ENCODE results near the gene RANBP9.

- TF ChIP-seq SIN3A (IDR thresholded peaks at IDR 0.05; ENCODE audit: borderline replicate concordance, insufficient read depth, low read length) (no peak), POLR2AphosphoS5 (IDR thresholded peaks at IDR 0.05; ENCODE audit: low read depth, low read length) (no peak), REST (IDR thresholded peaks at IDR 0.05; ENCODE audit: insufficient read depth in 1 of 2, low read depth in 2 of 2, low read length in 2 of 2) (no peak), TAF1 (IDR thresholded peaks at IDR 0.05; ENCODE audit: borderline replicate concordance, insufficient read depth, low read length) (no peak)
Observed at GRCh38 chr6:13725570-13725969, 13.9 kb upstream of the RANBP9 start.

Data from PFSK-1 (cell line).